ENCODE results near the gene PTPRC. TPM values are rescaled to one million over a fixed set of nuclear protein-coding genes. Genes with fewer than 3 reads are reported as not detected.

Gene PTPRC
- total and polyA plus RNA-seq, 2 donors = 130 to 490 TPM

- H3K9me3 ChIP-seq (ENCODE audit: control insufficient read depth in 2 of 2, insufficient read depth in 1 of 2, low read length in 1 of 2) = no peaks in the 10 kb centered on the region
- H3K4me1 ChIP-seq (ENCODE audit: control insufficient read depth in 2 of 2, insufficient read depth in 2 of 2, low read length in 2 of 2) = peaks cover 21 to 25% of the 10 kb centered on the region in 2 donors
- H3K27ac ChIP-seq (ENCODE audit: low read depth in 1 of 2, low read length in 1 of 2) = no peak overlapping the region
- no peak overlapping the region for H3K4me3 ChIP-seq (ENCODE audit: low read length in 2 of 2)
- DNase-seq (ENCODE audit: low read depth in 6 of 9, low spot score in 9 of 9) = no peak
- H3K27me3 ChIP-seq (ENCODE audit: control insufficient read depth in 2 of 2, insufficient read depth in 1 of 2, low read length in 1 of 2) = no peaks in the 10 kb centered on the region
- H3K36me3 ChIP-seq (ENCODE audit: control insufficient read depth in 2 of 2, insufficient read depth in 2 of 2, low read length in 1 of 2) = no peaks in the 10 kb centered on the region
Measured at GRCh38 chr1:198628067-198628455, 10.8 kb upstream of the PTPRC start.

- Histone ChIP-seq H3K9me3 (ENCODE audit: control insufficient read depth in 2 of 2, insufficient read depth in 1 of 2, low read length in 1 of 2) (no peaks in the 10 kb centered on the region), H3K4me3 (ENCODE audit: low read length in 2 of 2) (no peak overlapping the region), H3K4me1 (ENCODE audit: control insufficient read depth in 2 of 2, insufficient read depth in 2 of 2, low read length in 2 of 2) (peaks cover 9 to 13% of the 10 kb centered on the region in 2 donors), H3K27ac (ENCODE audit: low read depth in 1 of 2, low read length in 1 of 2) (no peak overlapping the region), H3K27me3 (ENCODE audit: control insufficient read depth in 2 of 2, insufficient read depth in 1 of 2, low read length in 1 of 2) (no peaks in the 10 kb centered on the region), H3K36me3 (ENCODE audit: control insufficient read depth in 2 of 2, insufficient read depth in 2 of 2, low read length in 1 of 2) (no peaks in the 10 kb centered on the region)
- DNase-seq (ENCODE audit: low read depth in 6 of 9, low spot score in 9 of 9) = no peak
Measured at GRCh38 chr1:198629610-198630009, 9.2 kb upstream of the PTPRC start.

- Histone ChIP-seq H3K4me1 (ENCODE audit: control insufficient read depth in 2 of 2, insufficient read depth in 2 of 2, low read length in 2 of 2) (peaks cover 8 to 12% of the 10 kb centered on the region in 2 donors), H3K4me3 (ENCODE audit: low read length in 2 of 2) (no peak overlapping the region), H3K27ac (ENCODE audit: low read depth in 1 of 2, low read length in 1 of 2) (peak overlapping the region in 1 of 2 donors; percentile 68), H3K9me3 (ENCODE audit: control insufficient read depth in 2 of 2, insufficient read depth in 1 of 2, low read length in 1 of 2) (no peaks in the 10 kb centered on the region), H3K36me3 (ENCODE audit: control insufficient read depth in 2 of 2, insufficient read depth in 2 of 2, low read length in 1 of 2) (no peaks in the 10 kb centered on the region), H3K27me3 (ENCODE audit: control insufficient read depth in 2 of 2, insufficient read depth in 1 of 2, low read length in 1 of 2) (no peaks in the 10 kb centered on the region)
- no peak for DNase-seq (ENCODE audit: low read depth in 6 of 9, low spot score in 9 of 9)
- 100% methylated on average over 1 of the region's 1 CpG for WGBS
Measured at GRCh38 chr1:198630863-198631262, 8.0 kb upstream of the PTPRC start.

GRCh38 chr1:198631292-198631691 is 7.5 kb upstream of the PTPRC start:
- Histone ChIP-seq H3K9me3 (ENCODE audit: control insufficient read depth in 2 of 2, insufficient read depth in 1 of 2, low read length in 1 of 2) (no peaks in the 10 kb centered on the region), H3K27me3 (ENCODE audit: control insufficient read depth in 2 of 2, insufficient read depth in 1 of 2, low read length in 1 of 2) (no peaks in the 10 kb centered on the region), H3K4me3 (ENCODE audit: low read length in 2 of 2) (no peak overlapping the region), H3K27ac (ENCODE audit: low read depth in 1 of 2, low read length in 1 of 2) (peak overlapping the region; percentile 31 to 68), H3K4me1 (ENCODE audit: control insufficient read depth in 2 of 2, insufficient read depth in 2 of 2, low read length in 2 of 2) (peaks cover 8 to 13% of the 10 kb centered on the region in 2 donors), H3K36me3 (ENCODE audit: control insufficient read depth in 2 of 2, insufficient read depth in 2 of 2, low read length in 1 of 2) (no peaks in the 10 kb centered on the region)
- no peak for DNase-seq (ENCODE audit: low read depth in 6 of 9, low spot score in 9 of 9)
- WGBS = 88% methylated on average over 1 of the region's 1 CpG

GRCh38 chr1:198632007-198632406 is 6.8 kb upstream of the PTPRC start:
- DNase-seq (ENCODE audit: low read depth in 6 of 9, low spot score in 9 of 9) = no peak
- peaks cover 11 to 17% of the 10 kb centered on the region in 2 donors for H3K4me1 ChIP-seq (ENCODE audit: control insufficient read depth in 2 of 2, insufficient read depth in 2 of 2, low read length in 2 of 2)
- H3K9me3 ChIP-seq (ENCODE audit: control insufficient read depth in 2 of 2, insufficient read depth in 1 of 2, low read length in 1 of 2) = no peaks in the 10 kb centered on the region
- 96% methylated on average over 2 of the region's 2 CpGs for WGBS
- no peaks in the 10 kb centered on the region for H3K36me3 ChIP-seq (ENCODE audit: control insufficient read depth in 2 of 2, insufficient read depth in 2 of 2, low read length in 1 of 2)
- H3K4me3 ChIP-seq (ENCODE audit: low read length in 2 of 2) = no peak overlapping the region
- H3K27me3 ChIP-seq (ENCODE audit: control insufficient read depth in 2 of 2, insufficient read depth in 1 of 2, low read length in 1 of 2) = no peaks in the 10 kb centered on the region
- peak overlapping the region in 1 of 2 donors; percentile 68 for H3K27ac ChIP-seq (ENCODE audit: low read depth in 1 of 2, low read length in 1 of 2)

- WGBS = 96% methylated on average over 2 of the region's 2 CpGs
- no peak for DNase-seq (ENCODE audit: low read depth in 6 of 9, low spot score in 9 of 9)
- H3K36me3 ChIP-seq (ENCODE audit: control insufficient read depth in 2 of 2, insufficient read depth in 2 of 2, low read length in 1 of 2) = no peaks in the 10 kb centered on the region
- no peaks in the 10 kb centered on the region for H3K9me3 ChIP-seq (ENCODE audit: control insufficient read depth in 2 of 2, insufficient read depth in 1 of 2, low read length in 1 of 2)
- peaks cover 8 to 17% of the 10 kb centered on the region in 2 donors for H3K4me1 ChIP-seq (ENCODE audit: control insufficient read depth in 2 of 2, insufficient read depth in 2 of 2, low read length in 2 of 2)
- no peak overlapping the region for H3K27ac ChIP-seq (ENCODE audit: low read depth in 1 of 2, low read length in 1 of 2)
- H3K4me3 ChIP-seq (ENCODE audit: low read length in 2 of 2) = no peak overlapping the region
- no peaks in the 10 kb centered on the region for H3K27me3 ChIP-seq (ENCODE audit: control insufficient read depth in 2 of 2, insufficient read depth in 1 of 2, low read length in 1 of 2)
Measured at GRCh38 chr1:198633675-198634121, 5.1 kb upstream of the PTPRC start.

GRCh38 chr1:198635964-198636363 is 2.9 kb upstream of the PTPRC start:
- DNase-seq (ENCODE audit: low read depth in 6 of 9, low spot score in 9 of 9) = no peak
- no peak overlapping the region for H3K4me3 ChIP-seq (ENCODE audit: low read length in 2 of 2)
- no peaks in the 10 kb centered on the region for H3K9me3 ChIP-seq (ENCODE audit: control insufficient read depth in 2 of 2, insufficient read depth in 1 of 2, low read length in 1 of 2)
- no peak overlapping the region for H3K27ac ChIP-seq (ENCODE audit: low read depth in 1 of 2, low read length in 1 of 2)
- peaks cover 8 to 14% of the 10 kb centered on the region in 2 donors for H3K4me1 ChIP-seq (ENCODE audit: control insufficient read depth in 2 of 2, insufficient read depth in 2 of 2, low read length in 2 of 2)
- H3K27me3 ChIP-seq (ENCODE audit: control insufficient read depth in 2 of 2, insufficient read depth in 1 of 2, low read length in 1 of 2) = no peaks in the 10 kb centered on the region
- H3K36me3 ChIP-seq (ENCODE audit: control insufficient read depth in 2 of 2, insufficient read depth in 2 of 2, low read length in 1 of 2) = no peaks in the 10 kb centered on the region

- Histone ChIP-seq H3K4me1 (ENCODE audit: control insufficient read depth in 2 of 2, insufficient read depth in 2 of 2, low read length in 2 of 2) (peaks cover 6 to 11% of the 10 kb centered on the region in 2 donors), H3K27me3 (ENCODE audit: control insufficient read depth in 2 of 2, insufficient read depth in 1 of 2, low read length in 1 of 2) (no peaks in the 10 kb centered on the region), H3K4me3 (ENCODE audit: low read length in 2 of 2) (no peak overlapping the region), H3K27ac (ENCODE audit: low read depth in 1 of 2, low read length in 1 of 2) (peak overlapping the region; percentile 19 to 52), H3K9me3 (ENCODE audit: control insufficient read depth in 2 of 2, insufficient read depth in 1 of 2, low read length in 1 of 2) (no peaks in the 10 kb centered on the region), H3K36me3 (ENCODE audit: control insufficient read depth in 2 of 2, insufficient read depth in 2 of 2, low read length in 1 of 2) (no peaks in the 10 kb centered on the region)
- 93% methylated on average over 2 of the region's 2 CpGs for WGBS
- DNase-seq (ENCODE audit: low read depth in 6 of 9, low spot score in 9 of 9) = no peak
Measured at GRCh38 chr1:198636391-198636790, 2.4 kb upstream of the PTPRC start.

- no peak overlapping the region for H3K27ac ChIP-seq (ENCODE audit: low read depth in 1 of 2, low read length in 1 of 2)
- 82% methylated on average over 2 of the region's 2 CpGs for WGBS
Measured at GRCh38 chr1:198637157-198637556, 1.7 kb upstream of the PTPRC start.

More at GRCh38 chr1:198637157-198637556, 1.7 kb upstream of the PTPRC start:
- Histone ChIP-seq H3K9me3 (ENCODE audit: control insufficient read depth in 2 of 2, insufficient read depth in 1 of 2, low read length in 1 of 2) (no peaks in the 10 kb centered on the region), H3K36me3 (ENCODE audit: control insufficient read depth in 2 of 2, insufficient read depth in 2 of 2, low read length in 1 of 2) (no peaks in the 10 kb centered on the region), H3K4me3 (ENCODE audit: low read length in 2 of 2) (no peak overlapping the region), H3K4me1 (ENCODE audit: control insufficient read depth in 2 of 2, insufficient read depth in 2 of 2, low read length in 2 of 2) (peaks cover 5 to 9% of the 10 kb centered on the region in 2 donors), H3K27me3 (ENCODE audit: control insufficient read depth in 2 of 2, insufficient read depth in 1 of 2, low read length in 1 of 2) (no peaks in the 10 kb centered on the region)
- DNase-seq (ENCODE audit: low read depth in 6 of 9, low spot score in 9 of 9) = no peak
